SJCRH30 (cell line): Measurements from ENCODE around the gene FAM222B. TPM values are rescaled to one million over a fixed set of nuclear protein-coding genes. Genes with fewer than 3 reads are reported as not detected.
"Not testable (repeated sequence)": the region's sequence is repeated elsewhere in the genome, so short reads cannot be mapped to it uniquely, and the experiment has no call there.

ENCODE experiments used
- DNase-seq, 2 experiments: peaks; one replicate each; pipeline ENCODE4 v3.0.0-alpha.2; 2015 to 2020
- H3K27ac ChIP-seq: fragments of 250-450 bp; sonication (Bioruptor Pico); 2 replicates; pipeline ENCODE4 v1.5.1; 2020; ENCODE audit warnings: mild to moderate bottlenecking, moderate library complexity
- H3K27me3 ChIP-seq: fragments of 250-450 bp; sonication (Bioruptor Pico); 2 replicates; pipeline ENCODE4 v1.5.1; 2020; ENCODE audit warnings: mild to moderate bottlenecking, moderate library complexity
- H3K36me3 ChIP-seq: fragments of 250-450 bp; sonication (Bioruptor Pico); 2 replicates; pipeline ENCODE4 v1.5.1; 2020; ENCODE audit warnings: mild to moderate bottlenecking, moderate library complexity
- H3K4me1 ChIP-seq: fragments of 250-450 bp; sonication (Bioruptor Pico); 2 replicates; pipeline ENCODE4 v1.5.1; 2020; ENCODE audit warnings: mild to moderate bottlenecking, moderate library complexity
- H3K4me3 ChIP-seq: fragments of 250-450 bp; sonication (Bioruptor Pico); 2 replicates; pipeline ENCODE4 v1.5.1; 2020; ENCODE audit warnings: mild to moderate bottlenecking, moderate library complexity
- H3K9me3 ChIP-seq: fragments of 250-450 bp; sonication (Bioruptor Pico); replicated peaks from 2 replicates; pipeline ENCODE4 v1.5.1; 2020; ENCODE audit warnings: mild to moderate bottlenecking, moderate library complexity
- total RNA-seq: library from RNA; depleted of rRNA; stranded (reverse); fragments of >200 nt; shearing (Covaris generic); gene quantifications from 2 replicates; pipeline ENCODE4 v1.2.3, GENCODE V29; 2014

The FAM222B gene
- total RNA-seq, 1 experiment from 2014 or later, result 22.8 TPM

GRCh38 chr17:28792877-28793661, 49.5 kb downstream of the FAM222B start:
- peak; percentile 65 to 81 for DNase-seq
- H3K27ac ChIP-seq, result no peak overlapping the region
- no peaks in the 10 kb centered on the region for H3K27me3 ChIP-seq
- H3K4me1 ChIP-seq, result peaks cover 7% of the 10 kb centered on the region
- no peaks in the 10 kb centered on the region for H3K9me3 ChIP-seq
- peaks cover 4% of the 10 kb centered on the region for H3K36me3 ChIP-seq
- H3K4me3 ChIP-seq, result no peak overlapping the region

GRCh38 chr17:28788100-28788499, 54.5 kb downstream of the FAM222B start:
- Histone ChIP-seq H3K27ac (no peak overlapping the region), H3K36me3 (no peaks in the 10 kb centered on the region; the same call in 1 of the 2 replicates), H3K4me3 (no peak overlapping the region), H3K27me3 (no peaks in the 10 kb centered on the region), H3K9me3 (no peaks in the 10 kb centered on the region), H3K4me1 (peaks cover 3% of the 10 kb centered on the region)
- DNase-seq, result no peak

- Histone ChIP-seq H3K4me3 (no peak overlapping the region), H3K36me3 (peaks cover 11% of the 10 kb centered on the region), H3K27me3 (no peaks in the 10 kb centered on the region), H3K27ac (no peak overlapping the region), H3K4me1 (no peaks in the 10 kb centered on the region), H3K9me3 (no peaks in the 10 kb centered on the region)
- DNase-seq, result no peak
Observed at GRCh38 chr17:28783161-28783560, 59.4 kb downstream of the FAM222B start.

- H3K27me3 ChIP-seq, H3K4me3 ChIP-seq, H3K4me1 ChIP-seq, H3K27ac ChIP-seq, DNase-seq, H3K9me3 ChIP-seq: not testable (repeated sequence)
- H3K36me3 ChIP-seq, result peaks cover 11% of the 10 kb centered on the region
Observed at GRCh38 chr17:28779601-28780000, 63.0 kb downstream of the FAM222B start.

GRCh38 chr17:28777178-28777577, 65.4 kb downstream of the FAM222B start:
- Histone ChIP-seq H3K27me3 (no peaks in the 10 kb centered on the region), H3K27ac (no peak overlapping the region), H3K4me3 (no peak overlapping the region), H3K36me3 (peaks cover 13% of the 10 kb centered on the region), H3K9me3 (no peaks in the 10 kb centered on the region), H3K4me1 (no peaks in the 10 kb centered on the region)
- no peak for DNase-seq

GRCh38 chr17:28774206-28774605, 68.4 kb downstream of the FAM222B start:
- Histone ChIP-seq H3K27me3 (no peaks in the 10 kb centered on the region), H3K27ac (no peak overlapping the region), H3K9me3 (no peaks in the 10 kb centered on the region), H3K4me3 (no peak overlapping the region), H3K36me3 (peaks cover 9% of the 10 kb centered on the region), H3K4me1 (no peaks in the 10 kb centered on the region)
- no peak for DNase-seq

- no peak overlapping the region for H3K4me3 ChIP-seq
- DNase-seq, result no peak
- H3K4me1 ChIP-seq, result no peaks in the 10 kb centered on the region
- no peaks in the 10 kb centered on the region for H3K27me3 ChIP-seq
- H3K36me3 ChIP-seq, result peaks cover 6% of the 10 kb centered on the region
- H3K9me3 ChIP-seq, result no peaks in the 10 kb centered on the region
- H3K27ac ChIP-seq, result no peak overlapping the region
Observed at GRCh38 chr17:28773736-28774135, 68.9 kb downstream of the FAM222B start.

- H3K9me3 ChIP-seq, result no peaks in the 10 kb centered on the region
- H3K36me3 ChIP-seq, result peaks cover 14% of the 10 kb centered on the region
- no peak for DNase-seq
- no peak overlapping the region for H3K4me3 ChIP-seq
- H3K27ac ChIP-seq, result no peak overlapping the region
- no peaks in the 10 kb centered on the region; the same call in 1 of the 2 replicates for H3K4me1 ChIP-seq
- H3K27me3 ChIP-seq, result no peaks in the 10 kb centered on the region
Observed at GRCh38 chr17:28765038-28765437, 77.6 kb downstream of the FAM222B start.

GRCh38 chr17:28763804-28764266, 78.8 kb downstream of the FAM222B start:
- Histone ChIP-seq H3K27ac (no peak overlapping the region), H3K27me3 (no peaks in the 10 kb centered on the region), H3K4me3 (no peak overlapping the region), H3K4me1 (no peaks in the 10 kb centered on the region; the same call in 1 of the 2 replicates), H3K36me3 (peaks cover 25% of the 10 kb centered on the region), H3K9me3 (no peaks in the 10 kb centered on the region)
- peak; percentile 84 to 92 for DNase-seq

GRCh38 chr17:28763137-28763799, 79.3 kb downstream of the FAM222B start:
- Histone ChIP-seq H3K27me3 (no peaks in the 10 kb centered on the region), H3K36me3 (peaks cover 28% of the 10 kb centered on the region), H3K4me1 (no peaks in the 10 kb centered on the region; the same call in 1 of the 2 replicates), H3K4me3 (no peak overlapping the region), H3K9me3 (no peaks in the 10 kb centered on the region), H3K27ac (no peak overlapping the region)
- DNase-seq, result no peak

GRCh38 chr17:28760601-28761562, 81.7 kb downstream of the FAM222B start:
- peaks cover 31% of the 10 kb centered on the region for H3K36me3 ChIP-seq
- no peaks in the 10 kb centered on the region; the same call in 1 of the 2 replicates for H3K4me1 ChIP-seq
- no peaks in the 10 kb centered on the region for H3K9me3 ChIP-seq
- no peaks in the 10 kb centered on the region for H3K27me3 ChIP-seq
- no peak overlapping the region for H3K4me3 ChIP-seq
- H3K27ac ChIP-seq, result no peak overlapping the region
- no peak for DNase-seq

- Histone ChIP-seq H3K36me3 (peaks cover 34% of the 10 kb centered on the region), H3K27ac (no peak overlapping the region), H3K4me1 (no peaks in the 10 kb centered on the region; the same call in 1 of the 2 replicates), H3K4me3 (no peak overlapping the region), H3K9me3 (no peaks in the 10 kb centered on the region), H3K27me3 (no peaks in the 10 kb centered on the region)
- no peak for DNase-seq
Observed at GRCh38 chr17:28759256-28759865, 83.2 kb downstream of the FAM222B start.

GRCh38 chr17:28758411-28759121, 84.0 kb downstream of the FAM222B start:
- H3K4me3 ChIP-seq, result no peak overlapping the region
- H3K27me3 ChIP-seq, result no peaks in the 10 kb centered on the region
- H3K4me1 ChIP-seq, result no peaks in the 10 kb centered on the region; the same call in 1 of the 2 replicates
- H3K36me3 ChIP-seq, result peaks cover 34% of the 10 kb centered on the region
- no peaks in the 10 kb centered on the region for H3K9me3 ChIP-seq
- no peak overlapping the region for H3K27ac ChIP-seq
- no peak for DNase-seq
